ENCODE results near the gene PSMB9. TPM values are rescaled to one million over a fixed set of nuclear protein-coding genes. Genes with fewer than 3 reads are reported as not detected.

The PSMB9 gene
- polyA plus RNA-seq, 3 donors, result 204 to 405 (median 350) TPM

GRCh38 chr6:32829495-32829894 lies 24.5 kb upstream of the PSMB9 start:
- peaks cover 5% of the 10 kb centered on the region for H3K4me1 Mint-ChIP-seq
- H3K27ac ChIP-seq (ENCODE audit: low read depth in 1 of 2, low read length in 2 of 2), result no peak overlapping the region

GRCh38 chr6:32830017-32830416 lies 24.0 kb upstream of the PSMB9 start:
- Mint-ChIP-seq H3K36me3 (peaks cover 83 to 84% of the 10 kb centered on the region in 2 donors), H3K9me3 (no peaks in the 10 kb centered on the region), H3K27ac (peak overlapping the region in 1 of 7 donors; percentile 3), H3K27me3 (ENCODE audit: low read depth in 3 of 3) (no peaks in the 10 kb centered on the region), H3K4me1 (peaks cover 6% of the 10 kb centered on the region), H3K4me3 (no peak overlapping the region)
- no peak overlapping the region for H3K9ac ChIP-seq (ENCODE audit: insufficient read depth, low read length, poor library complexity, severe bottlenecking)
- peaks cover 13% of the 10 kb centered on the region for H4K20me1 ChIP-seq (ENCODE audit: insufficient read depth, low read length)
- H2AFZ ChIP-seq (ENCODE audit: insufficient read depth, low read depth, low read length, poor library complexity, severe bottlenecking), result no peak overlapping the region
- H3K4me1 ChIP-seq (ENCODE audit: control insufficient read depth in 1 of 2, insufficient read depth in 2 of 2, low read length in 2 of 2), result no peaks in the 10 kb centered on the region
- H3K9me3 ChIP-seq (replicated peaks in 1 of 2; ENCODE audit: control insufficient read depth in 1 of 2, insufficient read depth in 1 of 2, low read length in 2 of 2), result no peaks in the 10 kb centered on the region
- H3K4me3 ChIP-seq (replicated peaks in 1 of 3; ENCODE audit: low read depth in 2 of 3, low read length in 3 of 3), result no peak overlapping the region
- H3K36me3 ChIP-seq (replicated peaks in 1 of 2; ENCODE audit: control insufficient read depth in 1 of 2, insufficient read depth in 2 of 2, low read length in 2 of 2), result peaks cover 74 to 91% of the 10 kb centered on the region in 2 donors
- no peak for DNase-seq
- no peak overlapping the region for H3K27ac ChIP-seq (ENCODE audit: low read depth in 1 of 2, low read length in 2 of 2)
- 100% methylated on average over 3 of the region's 5 CpGs for WGBS (ENCODE audit: insufficient coverage)
- no peak for TF ChIP-seq CTCF (IDR thresholded peaks at IDR 0.05)
- H3K27me3 ChIP-seq (ENCODE audit: control insufficient read depth in 2 of 2, insufficient read depth in 2 of 2, low read length in 2 of 2), result no peaks in the 10 kb centered on the region
- intact Hi-C loops (cut with micrococcal nuclease), result no loop called here
- H3K4me2 ChIP-seq (replicated peaks; ENCODE audit: extremely low read depth, low read length, poor library complexity, severe bottlenecking), result no peak overlapping the region
- no peaks in the 10 kb centered on the region for H3K79me2 ChIP-seq (ENCODE audit: insufficient read depth, low read length)

More at GRCh38 chr6:32829495-32829894, 24.5 kb upstream of the PSMB9 start:
- no peaks in the 10 kb centered on the region for H3K27me3 ChIP-seq (ENCODE audit: control insufficient read depth in 2 of 2, insufficient read depth in 2 of 2, low read length in 2 of 2)
- no peaks in the 10 kb centered on the region for H3K79me2 ChIP-seq (ENCODE audit: insufficient read depth, low read length)
- H3K9ac ChIP-seq (ENCODE audit: insufficient read depth, low read length, poor library complexity, severe bottlenecking), result no peak overlapping the region
- Mint-ChIP-seq H3K9me3 (no peaks in the 10 kb centered on the region), H3K27ac (peak overlapping the region in 2 of 7 donors; percentile 21 to 39), H3K27me3 (ENCODE audit: low read depth in 3 of 3) (no peaks in the 10 kb centered on the region), H3K4me3 (no peak overlapping the region), H3K36me3 (peaks cover 78 to 79% of the 10 kb centered on the region in 2 donors)
- H3K4me3 ChIP-seq (replicated peaks in 1 of 3; ENCODE audit: low read depth in 2 of 3, low read length in 3 of 3), result no peak overlapping the region
- H3K4me2 ChIP-seq (replicated peaks; ENCODE audit: extremely low read depth, low read length, poor library complexity, severe bottlenecking), result no peak overlapping the region
- no peak overlapping the region for H2AFZ ChIP-seq (ENCODE audit: insufficient read depth, low read depth, low read length, poor library complexity, severe bottlenecking)
- H3K9me3 ChIP-seq (replicated peaks in 1 of 2; ENCODE audit: control insufficient read depth in 1 of 2, insufficient read depth in 1 of 2, low read length in 2 of 2), result no peaks in the 10 kb centered on the region
- peaks cover 69 to 85% of the 10 kb centered on the region in 2 donors for H3K36me3 ChIP-seq (replicated peaks in 1 of 2; ENCODE audit: control insufficient read depth in 1 of 2, insufficient read depth in 2 of 2, low read length in 2 of 2)
- no peak for DNase-seq
- no peaks in the 10 kb centered on the region for H3K4me1 ChIP-seq (ENCODE audit: control insufficient read depth in 1 of 2, insufficient read depth in 2 of 2, low read length in 2 of 2)
- intact Hi-C loops (cut with micrococcal nuclease), result no loop called here
- 84% methylated on average over 7 of the region's 7 CpGs for WGBS (ENCODE audit: insufficient coverage)
- peaks cover 12% of the 10 kb centered on the region for H4K20me1 ChIP-seq (ENCODE audit: insufficient read depth, low read length)
- TF ChIP-seq CTCF (IDR thresholded peaks at IDR 0.05), result no peak
